ENCODE measurements around the gene DNAJB2.

The DNAJB2 gene

DNA sequence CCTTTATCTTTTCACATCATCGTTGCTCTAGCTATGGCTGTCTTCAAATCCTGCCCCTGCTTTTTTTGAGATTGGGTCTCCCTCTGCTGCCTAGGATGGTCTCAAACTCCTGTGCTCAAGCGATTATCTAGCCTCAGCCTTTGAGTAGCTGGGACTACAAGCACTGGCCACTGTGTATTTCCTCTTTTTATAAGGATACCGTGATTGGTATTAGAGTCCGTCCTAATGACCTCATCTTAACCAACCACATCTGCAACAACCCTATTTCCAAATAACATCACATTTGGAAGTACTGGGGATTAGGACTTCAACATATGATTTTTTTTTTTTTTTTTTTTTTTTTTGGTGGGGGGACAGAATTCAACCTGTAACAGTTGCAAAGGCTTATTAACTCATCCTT, 44.3 kb downstream of the DNAJB2 start:
- no peak for DNase-seq
- Histone ChIP-seq H2BK12ac (ENCODE audit: low read length) (no peak overlapping the region), H3K27me3 (ENCODE audit: insufficient read depth, low read length) (no peaks in the 10 kb centered on the region), H3K4me1 (ENCODE audit: control insufficient read depth in 1 of 2, insufficient read depth in 2 of 2, low read length in 2 of 2) (no peaks in the 10 kb centered on the region), H4K91ac (ENCODE audit: low read depth, low read length) (no peak overlapping the region), H3K4me2 (ENCODE audit: low read length) (no peak overlapping the region), H3K79me1 (ENCODE audit: low read length) (no peaks in the 10 kb centered on the region), H2AK5ac (ENCODE audit: low read length) (no peak overlapping the region), H4K8ac (ENCODE audit: low read depth, low read length) (no peak overlapping the region), H3K27ac (ENCODE audit: low read depth, low read length) (no peak overlapping the region), H4K12ac (ENCODE audit: low read depth, low read length) (no peak overlapping the region), H3K23ac (ENCODE audit: low read length) (no peak overlapping the region), H2BK5ac (ENCODE audit: low read depth, low read length, poor library complexity) (no peak overlapping the region), H3K79me2 (ENCODE audit: control insufficient read depth, insufficient read depth, low read length, poor library complexity) (no peaks in the 10 kb centered on the region), H3K9me3 (ENCODE audit: insufficient read depth, low read depth, low read length) (no peaks in the 10 kb centered on the region), H3K36me3 (ENCODE audit: control insufficient read depth in 1 of 2, insufficient read depth in 2 of 2, low read length in 2 of 2) (no peaks in the 10 kb centered on the region), H3K4ac (ENCODE audit: low read depth, low read length) (no peak overlapping the region), H2BK120ac (ENCODE audit: insufficient read depth, low read length, poor library complexity) (no peak overlapping the region), H3K18ac (ENCODE audit: low read length) (no peak overlapping the region), H2AFZ (ENCODE audit: insufficient read depth, low read length, poor library complexity) (no peak overlapping the region), H3K9ac (ENCODE audit: low read length) (no peak overlapping the region), H3K14ac (ENCODE audit: low read length) (no peak overlapping the region), H3K4me3 (ENCODE audit: low read depth, low read length) (no peak overlapping the region)
- WGBS (ENCODE audit: extremely low coverage, insufficient coverage, insufficient read length): no CpG with 5 or more reads among the region's 4 CpGs

DNA sequence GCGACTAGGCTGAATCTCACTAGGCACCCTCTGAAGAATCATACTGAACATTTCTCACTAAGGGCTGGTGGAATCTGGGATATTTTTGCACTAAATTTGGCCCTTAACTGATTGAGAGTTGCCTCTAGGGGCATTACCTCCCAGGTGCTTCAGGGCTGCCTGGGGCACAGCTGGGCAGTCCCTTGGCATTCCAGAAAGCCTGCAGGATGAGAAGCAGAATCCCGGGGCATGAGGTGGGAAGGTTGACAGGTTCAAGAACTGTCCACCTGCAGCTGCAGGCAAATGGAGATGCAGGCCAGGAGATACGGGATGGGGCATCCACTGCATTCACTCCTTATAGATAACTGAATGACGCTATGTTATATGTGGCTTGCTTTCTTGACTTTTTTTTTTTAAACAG, 46.0 kb downstream of the DNAJB2 start:
- no peak overlapping the region for H3K27ac ChIP-seq (ENCODE audit: low read depth, low read length)
- no peaks in the 10 kb centered on the region for H3K9me3 ChIP-seq (ENCODE audit: insufficient read depth, low read depth, low read length)
- H2BK120ac ChIP-seq (ENCODE audit: insufficient read depth, low read length, poor library complexity): no peak overlapping the region
- H3K23ac ChIP-seq (ENCODE audit: low read length): no peak overlapping the region
- no peaks in the 10 kb centered on the region for H3K36me3 ChIP-seq (ENCODE audit: control insufficient read depth in 1 of 2, insufficient read depth in 2 of 2, low read length in 2 of 2)
- no peaks in the 10 kb centered on the region for H3K79me1 ChIP-seq (ENCODE audit: low read length)
- WGBS (ENCODE audit: extremely low coverage, insufficient coverage, insufficient read length): no CpG with 5 or more reads among the region's 4 CpGs
- H3K27me3 ChIP-seq (ENCODE audit: insufficient read depth, low read length): no peaks in the 10 kb centered on the region
- H4K91ac ChIP-seq (ENCODE audit: low read depth, low read length): no peak overlapping the region
- no peaks in the 10 kb centered on the region for H3K79me2 ChIP-seq (ENCODE audit: control insufficient read depth, insufficient read depth, low read length, poor library complexity)
- no peak overlapping the region for H4K8ac ChIP-seq (ENCODE audit: low read depth, low read length)
- H3K14ac ChIP-seq (ENCODE audit: low read length): no peak overlapping the region
- H4K12ac ChIP-seq (ENCODE audit: low read depth, low read length): no peak overlapping the region
- no peak overlapping the region for H3K9ac ChIP-seq (ENCODE audit: low read length)
- no peak overlapping the region for H3K4ac ChIP-seq (ENCODE audit: low read depth, low read length)
- H3K4me3 ChIP-seq (ENCODE audit: low read depth, low read length): no peak overlapping the region
- no peak overlapping the region for H2AK5ac ChIP-seq (ENCODE audit: low read length)
- no peak overlapping the region for H3K4me2 ChIP-seq (ENCODE audit: low read length)
- H2BK12ac ChIP-seq (ENCODE audit: low read length): no peak overlapping the region
- no peak overlapping the region for H3K18ac ChIP-seq (ENCODE audit: low read length)
- no peak overlapping the region for H2AFZ ChIP-seq (ENCODE audit: insufficient read depth, low read length, poor library complexity)
- H3K4me1 ChIP-seq (ENCODE audit: control insufficient read depth in 1 of 2, insufficient read depth in 2 of 2, low read length in 2 of 2): no peaks in the 10 kb centered on the region
- no peak overlapping the region for H2BK5ac ChIP-seq (ENCODE audit: low read depth, low read length, poor library complexity)
- peak; percentile 65 to 71 for DNase-seq

DNA sequence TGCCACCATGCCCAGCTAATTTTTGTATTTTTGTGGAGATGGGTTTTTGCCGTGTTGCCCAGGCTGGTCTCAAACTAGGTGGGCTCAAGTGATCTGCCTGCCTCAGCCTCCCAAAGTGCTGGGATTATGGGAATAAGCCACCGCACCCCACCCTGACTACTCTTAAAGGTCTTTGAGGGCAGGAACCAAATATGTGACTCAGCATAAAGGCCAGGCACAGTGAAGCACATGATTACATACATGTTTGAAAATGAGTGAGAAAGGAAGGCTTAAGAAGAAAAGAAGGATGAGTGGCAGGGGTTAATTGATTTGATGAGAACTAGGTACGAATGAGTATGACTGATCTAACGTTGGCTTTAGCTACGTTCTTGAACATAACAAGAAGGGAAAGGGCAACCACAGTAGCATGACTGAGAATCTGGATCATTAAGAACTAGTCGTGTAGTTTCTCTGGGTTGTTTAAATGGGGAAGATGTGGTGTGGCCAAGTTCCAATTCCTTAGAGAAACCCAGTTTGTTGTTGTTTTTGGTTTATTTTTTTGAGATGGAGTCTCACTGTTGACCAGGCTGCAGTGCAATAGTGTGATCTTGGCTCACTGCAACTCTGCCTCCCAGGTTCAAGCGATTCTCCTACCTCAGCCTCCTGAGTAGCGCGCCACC, 46.6 kb downstream of the DNAJB2 start:
- H2BK5ac ChIP-seq (ENCODE audit: low read depth, low read length, poor library complexity): no peak overlapping the region
- H4K91ac ChIP-seq (ENCODE audit: low read depth, low read length): no peak overlapping the region

DNA sequence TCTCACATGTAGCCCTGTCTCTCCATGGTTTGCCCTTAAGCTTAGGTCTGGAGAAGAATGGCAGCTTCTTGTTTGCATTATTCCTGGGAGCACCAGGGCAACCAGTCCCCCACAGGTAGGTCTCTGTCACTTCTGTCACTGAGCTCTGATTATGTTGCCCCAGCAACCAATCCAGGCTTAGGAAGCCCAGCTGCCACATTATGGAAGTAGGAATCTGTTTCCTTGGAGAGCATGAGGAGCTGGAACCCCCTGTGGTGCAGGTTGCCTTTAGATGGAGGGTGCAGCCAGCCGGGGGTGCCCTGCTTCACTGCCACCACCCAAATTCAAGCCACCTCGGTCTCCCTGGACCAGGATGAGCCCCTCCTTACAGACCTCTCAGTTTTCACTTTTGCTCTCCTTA, 48.6 kb downstream of the DNAJB2 start:
- H3K36me3 ChIP-seq (ENCODE audit: control insufficient read depth in 1 of 2, insufficient read depth in 2 of 2, low read length in 2 of 2): no peaks in the 10 kb centered on the region
- no peak overlapping the region for H2BK120ac ChIP-seq (ENCODE audit: insufficient read depth, low read length, poor library complexity)
- no CpG with 5 or more reads among the region's 2 CpGs for WGBS (ENCODE audit: extremely low coverage, insufficient coverage, insufficient read length)

More for the DNA sequence above, 46.6 kb downstream of the DNAJB2 start:
- H3K36me3 ChIP-seq (ENCODE audit: control insufficient read depth in 1 of 2, insufficient read depth in 2 of 2, low read length in 2 of 2): no peaks in the 10 kb centered on the region
- H3K4me1 ChIP-seq (ENCODE audit: control insufficient read depth in 1 of 2, insufficient read depth in 2 of 2, low read length in 2 of 2): no peaks in the 10 kb centered on the region
- no peaks in the 10 kb centered on the region for H3K27me3 ChIP-seq (ENCODE audit: insufficient read depth, low read length)
- no peaks in the 10 kb centered on the region for H3K9me3 ChIP-seq (ENCODE audit: insufficient read depth, low read depth, low read length)
- H3K23ac ChIP-seq (ENCODE audit: low read length): no peak overlapping the region
- H3K18ac ChIP-seq (ENCODE audit: low read length): no peak overlapping the region
- H4K8ac ChIP-seq (ENCODE audit: low read depth, low read length): no peak overlapping the region
- H3K14ac ChIP-seq (ENCODE audit: low read length): no peak overlapping the region
- no peak overlapping the region for H3K4ac ChIP-seq (ENCODE audit: low read depth, low read length)
- H3K27ac ChIP-seq (ENCODE audit: low read depth, low read length): no peak overlapping the region
- no peak overlapping the region for H2AK5ac ChIP-seq (ENCODE audit: low read length)
- no peaks in the 10 kb centered on the region for H3K79me2 ChIP-seq (ENCODE audit: control insufficient read depth, insufficient read depth, low read length, poor library complexity)
- no CpG with 5 or more reads among the region's 9 CpGs for WGBS (ENCODE audit: extremely low coverage, insufficient coverage, insufficient read length)
- H2BK12ac ChIP-seq (ENCODE audit: low read length): no peak overlapping the region
- no peak overlapping the region for H3K4me2 ChIP-seq (ENCODE audit: low read length)
- no peak overlapping the region for H2AFZ ChIP-seq (ENCODE audit: insufficient read depth, low read length, poor library complexity)
- DNase-seq: no peak
- no peak overlapping the region for H2BK120ac ChIP-seq (ENCODE audit: insufficient read depth, low read length, poor library complexity)
- no peak overlapping the region for H3K4me3 ChIP-seq (ENCODE audit: low read depth, low read length)
- H4K12ac ChIP-seq (ENCODE audit: low read depth, low read length): no peak overlapping the region
- H3K9ac ChIP-seq (ENCODE audit: low read length): no peak overlapping the region
- no peaks in the 10 kb centered on the region for H3K79me1 ChIP-seq (ENCODE audit: low read length)

More for the DNA sequence above, 48.6 kb downstream of the DNAJB2 start:
- DNase-seq: no peak
- Histone ChIP-seq H3K4me3 (ENCODE audit: low read depth, low read length) (no peak overlapping the region), H2AK5ac (ENCODE audit: low read length) (no peak overlapping the region), H3K4me2 (ENCODE audit: low read length) (no peak overlapping the region), H3K27me3 (ENCODE audit: insufficient read depth, low read length) (peaks cover 11% of the 10 kb centered on the region), H3K79me1 (ENCODE audit: low read length) (no peaks in the 10 kb centered on the region), H3K18ac (ENCODE audit: low read length) (no peak overlapping the region), H4K12ac (ENCODE audit: low read depth, low read length) (no peak overlapping the region), H4K8ac (ENCODE audit: low read depth, low read length) (no peak overlapping the region), H3K23ac (ENCODE audit: low read length) (no peak overlapping the region), H2AFZ (ENCODE audit: insufficient read depth, low read length, poor library complexity) (no peak overlapping the region), H3K14ac (ENCODE audit: low read length) (no peak overlapping the region), H3K27ac (ENCODE audit: low read depth, low read length) (no peak overlapping the region), H3K9me3 (ENCODE audit: insufficient read depth, low read depth, low read length) (peaks cover 2% of the 10 kb centered on the region), H2BK5ac (ENCODE audit: low read depth, low read length, poor library complexity) (no peak overlapping the region), H3K9ac (ENCODE audit: low read length) (no peak overlapping the region), H2BK12ac (ENCODE audit: low read length) (no peak overlapping the region), H3K79me2 (ENCODE audit: control insufficient read depth, insufficient read depth, low read length, poor library complexity) (no peaks in the 10 kb centered on the region), H3K4me1 (ENCODE audit: control insufficient read depth in 1 of 2, insufficient read depth in 2 of 2, low read length in 2 of 2) (no peaks in the 10 kb centered on the region), H3K4ac (ENCODE audit: low read depth, low read length) (no peak overlapping the region), H4K91ac (ENCODE audit: low read depth, low read length) (no peak overlapping the region)
